ENCODE results near the gene ITGAX.

- no peak for TF ChIP-seq EZH2 (IDR thresholded peaks at IDR 0.05; ENCODE audit: borderline replicate concordance, insufficient read depth, low read depth, low read length, poor library complexity, severe bottlenecking)
- no peak for TF ChIP-seq CTCF (IDR thresholded peaks at IDR 0.05)
These were observed 59.0 kb downstream of the ITGAX start for GRCh38 chr16:31413943-31414342.
